Mesodermal cell (in vitro differentiated cells): ENCODE results near the gene ANGEL1. TPM values are rescaled to one million over a fixed set of nuclear protein-coding genes. Genes with fewer than 3 reads are reported as not detected.

Experiments used
- H3K27ac ChIP-seq: 2 replicates; pipeline ENCODE4 v1.7.0; 2013; ENCODE audit warnings: mild to moderate bottlenecking, low read depth, low read length, moderate library complexity; ENCODE audit not compliant: severe bottlenecking
- H3K36me3 ChIP-seq: 2 replicates; pipeline ENCODE4 v1.7.1; 2013; ENCODE audit warnings: mild to moderate bottlenecking, low read length, moderate library complexity; ENCODE audit not compliant: control insufficient read depth, insufficient read depth
- H3K4me1 ChIP-seq: one replicate; pipeline ENCODE4 v1.7.1; 2013; ENCODE audit warnings: mild to moderate bottlenecking, low read length; ENCODE audit not compliant: insufficient read depth, control insufficient read depth, poor library complexity, severe bottlenecking
- H3K4me3 ChIP-seq: 2 replicates; pipeline ENCODE4 v1.7.0; 2013; ENCODE audit warnings: low read length, control low read depth, mild to moderate bottlenecking; ENCODE audit not compliant: insufficient read depth, poor library complexity, severe bottlenecking; ENCODE audit errors: extremely low read depth
- H3K9me3 ChIP-seq: 2 replicates; pipeline ENCODE4 v1.7.1; 2013; ENCODE audit warnings: mild to moderate bottlenecking, low read length, moderate library complexity; ENCODE audit not compliant: control insufficient read depth
- WGBS, 2 experiments: methylation state at CpG; one replicate each; pipeline ENCODE4 v1.1.5; 2013; ENCODE audit warnings: missing lambda C conversion rate in 2 of 2; ENCODE audit not compliant: insufficient coverage in 2 of 2; 5-methylcytosine and 5-hydroxymethylcytosine counted together
- polyA plus RNA-seq, 2 experiments: library from polyadenylated mRNA; stranded (reverse); fragments of 50-300 nt; gene quantifications; one replicate each; pipeline ENCODE4 v1.2.3, GENCODE V29; 2013

ANGEL1 gene, protein sequence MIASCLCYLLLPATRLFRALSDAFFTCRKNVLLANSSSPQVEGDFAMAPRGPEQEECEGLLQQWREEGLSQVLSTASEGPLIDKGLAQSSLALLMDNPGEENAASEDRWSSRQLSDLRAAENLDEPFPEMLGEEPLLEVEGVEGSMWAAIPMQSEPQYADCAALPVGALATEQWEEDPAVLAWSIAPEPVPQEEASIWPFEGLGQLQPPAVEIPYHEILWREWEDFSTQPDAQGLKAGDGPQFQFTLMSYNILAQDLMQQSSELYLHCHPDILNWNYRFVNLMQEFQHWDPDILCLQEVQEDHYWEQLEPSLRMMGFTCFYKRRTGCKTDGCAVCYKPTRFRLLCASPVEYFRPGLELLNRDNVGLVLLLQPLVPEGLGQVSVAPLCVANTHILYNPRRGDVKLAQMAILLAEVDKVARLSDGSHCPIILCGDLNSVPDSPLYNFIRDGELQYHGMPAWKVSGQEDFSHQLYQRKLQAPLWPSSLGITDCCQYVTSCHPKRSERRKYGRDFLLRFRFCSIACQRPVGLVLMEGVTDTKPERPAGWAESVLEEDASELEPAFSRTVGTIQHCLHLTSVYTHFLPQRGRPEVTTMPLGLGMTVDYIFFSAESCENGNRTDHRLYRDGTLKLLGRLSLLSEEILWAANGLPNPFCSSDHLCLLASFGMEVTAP
- polyA plus RNA-seq (2013, experiment 1 of 2) = 20.1 TPM
- polyA plus RNA-seq (2013, experiment 2 of 2) = 15.6 TPM

DNA sequence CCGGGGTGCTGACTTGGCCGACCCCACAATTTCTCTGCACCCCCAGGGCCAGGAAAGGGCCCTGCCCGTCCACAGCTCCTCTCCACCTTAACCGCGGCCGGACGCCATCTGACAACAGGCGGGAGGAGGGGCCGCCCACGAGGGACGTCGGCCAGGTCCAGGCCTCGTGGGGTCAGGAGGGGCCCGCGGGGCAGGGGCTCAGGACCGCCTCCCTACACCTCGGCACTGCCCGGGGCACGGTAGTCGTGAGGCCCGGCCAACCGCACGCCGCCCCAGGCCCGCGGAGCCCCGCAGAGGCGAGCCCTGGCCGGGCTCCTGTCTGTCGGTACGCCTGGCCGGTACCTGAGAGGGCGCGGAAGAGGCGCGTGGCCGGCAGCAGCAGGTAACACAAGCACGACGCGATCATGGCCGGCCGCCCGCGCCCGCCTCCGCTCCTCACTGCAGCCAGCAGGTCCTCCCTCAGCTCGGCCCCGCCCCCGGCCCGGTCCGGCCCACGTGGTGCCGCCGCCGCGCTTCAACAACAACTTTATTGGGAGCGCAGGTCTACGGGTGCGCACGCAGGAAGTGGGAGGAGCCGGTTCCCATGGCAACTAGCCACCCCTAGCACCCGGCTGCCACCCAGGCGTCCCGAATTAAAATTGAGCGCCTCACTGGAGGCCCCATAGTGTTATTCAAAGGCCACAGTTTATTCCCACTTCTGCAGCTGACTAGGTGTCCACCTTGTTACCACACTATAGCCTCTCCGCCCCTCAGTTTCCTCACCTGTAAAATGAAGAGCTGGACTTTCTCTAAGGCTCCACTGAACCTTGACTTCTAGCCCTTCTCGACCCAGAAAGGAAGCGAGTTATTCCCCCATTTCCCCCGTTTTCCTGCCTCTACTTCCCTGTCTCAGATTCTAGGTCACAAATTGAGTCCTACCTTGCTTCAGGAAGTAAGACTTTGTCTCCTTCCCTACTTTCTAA, at the start of gene ANGEL1:
Gene ANGEL1, minus strand, starts transcription at position 461 of the 962 bp plus-strand sequence. Its CDS starts 55 bp downstream, at position 406.
- peaks cover 18% of the 10 kb centered on the region for H3K36me3 ChIP-seq
- WGBS, 2 experiments = 5 to 11% methylated on average over 26 to 65 of the region's 69 CpGs
- peaks cover 2% of the 10 kb centered on the region for H3K4me1 ChIP-seq
- H3K9me3 ChIP-seq = no peaks in the 10 kb centered on the region
- peak within 1 kb of the TSS; percentile 29 for H3K27ac ChIP-seq
- peak within 1 kb of the TSS; percentile 82 for H3K4me3 ChIP-seq

DNA sequence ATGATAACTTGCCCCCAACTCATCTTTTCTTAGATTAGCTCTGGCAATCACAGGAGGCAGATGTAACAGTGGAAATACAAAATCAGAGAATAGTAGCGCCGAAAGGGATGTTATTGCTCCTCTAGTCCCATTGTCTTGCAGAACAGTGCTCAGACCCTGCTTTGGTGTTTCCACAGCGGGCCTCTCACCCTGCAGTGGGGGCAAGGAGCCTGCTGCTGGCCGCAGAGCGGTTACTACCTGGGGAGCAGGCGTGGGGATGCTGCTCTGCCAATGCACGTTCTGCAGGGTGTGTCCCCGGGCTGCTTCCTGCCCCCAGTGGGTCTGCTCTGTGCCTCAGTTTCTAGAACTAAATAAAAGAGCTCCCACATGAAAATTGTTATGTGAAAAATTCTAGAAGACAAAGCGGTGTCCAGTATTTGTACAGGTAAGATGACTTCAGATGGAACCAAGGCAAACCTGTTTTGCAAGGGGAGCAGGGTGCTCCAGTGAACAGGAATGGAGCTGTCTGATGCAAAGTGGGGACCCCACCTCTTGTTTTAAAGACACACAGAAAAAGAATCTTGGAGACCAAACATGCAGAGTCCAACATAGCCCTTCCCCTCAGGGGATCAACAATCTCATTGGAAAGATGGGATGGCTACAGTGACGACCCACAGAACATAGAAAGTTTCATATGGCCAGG, 49.0 kb upstream of the ANGEL1 start:
- H3K9me3 ChIP-seq = no peaks in the 10 kb centered on the region
- 56 to 65% methylated on average over 7 to 9 of the region's 10 CpGs for WGBS, 2 experiments
- no peak overlapping the region for H3K4me3 ChIP-seq
- no peaks in the 10 kb centered on the region for H3K4me1 ChIP-seq
- H3K36me3 ChIP-seq = no peaks in the 10 kb centered on the region
- H3K27ac ChIP-seq = no peak overlapping the region

DNA sequence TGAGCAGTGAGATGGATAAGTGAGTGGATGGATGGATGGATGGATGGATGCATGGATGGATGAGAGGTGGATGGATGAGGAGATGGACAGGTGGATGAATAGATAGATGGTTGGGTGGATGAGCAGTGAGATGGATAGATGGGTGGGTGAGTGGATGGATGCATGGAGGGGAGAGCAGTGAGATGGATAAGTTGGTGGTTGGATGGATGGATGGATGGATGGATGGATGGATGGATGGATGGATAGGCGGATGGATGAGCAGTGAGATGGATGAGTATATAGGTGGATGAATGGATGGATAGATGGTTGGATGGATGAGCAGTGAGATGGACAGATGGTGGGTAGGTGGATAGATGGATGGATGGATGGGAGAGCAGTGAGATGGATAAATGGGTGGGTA, 44.1 kb upstream of the ANGEL1 start:
- Histone ChIP-seq H3K4me3 (no peak overlapping the region), H3K36me3 (no peaks in the 10 kb centered on the region), H3K9me3 (no peaks in the 10 kb centered on the region), H3K4me1 (no peaks in the 10 kb centered on the region), H3K27ac (no peak overlapping the region)
- WGBS, 2 experiments = 80 to 100% methylated on average over 1 of the region's 1 CpG

DNA sequence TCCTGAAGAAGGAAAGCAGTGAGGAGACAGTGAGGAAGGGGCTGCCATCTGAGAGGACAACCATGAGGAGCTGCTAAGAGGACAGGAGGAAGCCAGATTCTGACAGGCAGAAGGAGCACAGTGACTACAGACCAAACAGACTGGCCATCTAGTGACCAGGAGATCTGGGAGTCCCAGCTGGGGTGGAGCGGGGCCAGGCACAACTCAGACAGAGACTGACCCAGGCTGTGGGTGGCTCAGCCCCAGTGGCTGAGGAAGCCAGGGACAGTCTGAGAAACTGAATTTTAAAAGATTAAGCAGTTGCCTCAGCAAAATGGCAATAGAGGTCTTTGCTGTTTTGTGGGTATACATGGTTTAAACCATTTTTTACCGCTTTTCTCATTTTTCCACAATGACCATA, 42.4 kb upstream of the ANGEL1 start:
- 100% methylated on average over 1 of the region's 2 CpGs for WGBS, 2 experiments
- H3K36me3 ChIP-seq = no peaks in the 10 kb centered on the region

DNA sequence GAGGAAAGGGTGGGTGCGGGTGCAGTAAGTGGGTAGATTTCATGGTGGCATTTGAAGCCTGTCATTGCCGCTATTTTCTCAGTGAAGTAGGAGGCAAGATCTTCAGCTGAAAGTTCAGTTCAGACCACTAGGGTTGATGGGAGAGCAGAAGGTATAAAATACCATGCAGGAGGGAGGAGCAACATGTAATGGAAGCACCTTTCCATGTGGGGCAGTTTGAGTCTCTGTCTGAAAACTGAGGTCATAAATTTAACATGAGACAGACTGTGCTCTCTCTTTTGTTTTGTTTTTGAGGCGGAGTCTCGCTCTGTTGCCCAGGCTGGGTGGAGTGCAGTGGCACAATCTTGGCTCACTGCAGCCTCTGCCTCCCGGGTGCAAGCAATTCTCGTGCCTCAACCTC, 36.2 kb upstream of the ANGEL1 start:
- no peaks in the 10 kb centered on the region for H3K9me3 ChIP-seq
- 90 to 95% methylated on average over 5 to 6 of the region's 6 CpGs for WGBS, 2 experiments
- H3K36me3 ChIP-seq = no peaks in the 10 kb centered on the region
- H3K4me1 ChIP-seq = no peaks in the 10 kb centered on the region
- no peak overlapping the region for H3K27ac ChIP-seq
- no peak overlapping the region for H3K4me3 ChIP-seq

More for the DNA sequence above, 42.4 kb upstream of the ANGEL1 start:
- Histone ChIP-seq H3K9me3 (no peaks in the 10 kb centered on the region), H3K4me1 (no peaks in the 10 kb centered on the region), H3K4me3 (no peak overlapping the region), H3K27ac (no peak overlapping the region)

DNA sequence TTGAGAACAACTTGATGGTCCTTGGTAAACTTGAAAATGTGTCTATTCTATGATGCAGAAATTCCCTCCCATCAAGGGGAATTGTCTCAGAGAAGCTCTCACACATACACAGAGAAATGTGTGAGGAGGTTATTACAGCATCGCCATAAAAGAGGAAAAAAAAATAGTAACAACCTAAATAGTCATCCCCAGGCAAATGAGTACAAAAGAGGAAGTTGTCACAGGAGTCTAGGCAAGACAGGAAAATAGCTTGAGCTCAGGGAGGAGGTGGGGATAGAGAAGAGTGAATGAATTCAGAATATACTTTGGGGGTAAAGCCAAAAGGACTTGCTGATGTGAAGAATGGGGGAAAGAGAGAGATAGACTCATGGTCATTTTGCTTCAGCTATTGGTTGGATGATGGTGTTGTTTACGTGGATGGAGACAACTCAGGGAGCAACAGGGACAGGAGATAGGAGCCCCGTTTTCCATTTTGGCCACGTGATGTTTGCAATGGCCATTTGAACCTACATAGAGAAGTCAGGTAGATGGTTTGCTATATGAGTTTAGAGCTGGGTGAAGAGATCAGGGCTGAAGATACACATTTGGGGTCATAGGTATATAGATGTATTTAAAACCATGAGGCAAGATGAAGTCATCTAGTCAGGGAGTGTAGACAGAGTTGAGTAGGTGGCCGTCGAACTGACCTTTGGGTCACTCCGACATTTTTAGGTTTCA, 33.8 kb upstream of the ANGEL1 start:
- H3K4me1 ChIP-seq = no peaks in the 10 kb centered on the region
- WGBS, 2 experiments = 89 to 96% methylated on average over 5 to 6 of the region's 7 CpGs

DNA sequence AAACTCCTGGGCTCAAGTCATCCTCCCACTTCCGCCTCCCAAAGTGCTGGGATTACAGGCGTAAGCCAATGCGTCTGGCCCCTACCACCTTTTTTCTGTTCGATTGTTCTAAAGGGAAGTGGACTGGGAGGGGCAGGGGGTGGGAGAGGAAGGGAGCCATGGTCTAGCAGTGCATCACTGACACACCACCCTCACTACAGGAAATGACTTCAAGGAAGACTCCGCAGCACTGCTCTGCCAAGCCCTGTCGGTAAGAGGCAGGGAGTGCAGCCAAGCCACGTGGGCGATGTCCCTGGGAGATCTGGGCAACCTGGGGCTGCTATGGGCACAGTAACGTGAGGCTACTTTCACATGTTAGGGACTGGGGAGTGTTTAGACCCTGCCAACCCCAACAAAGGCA, 31.5 kb upstream of the ANGEL1 start:
- Histone ChIP-seq H3K36me3 (no peaks in the 10 kb centered on the region), H3K9me3 (no peaks in the 10 kb centered on the region), H3K4me3 (no peak overlapping the region), H3K4me1 (no peaks in the 10 kb centered on the region), H3K27ac (no peak overlapping the region)
- 77 to 80% methylated on average over 5 of the region's 9 CpGs for WGBS, 2 experiments

More for the DNA sequence above, 33.8 kb upstream of the ANGEL1 start:
- H3K4me3 ChIP-seq = no peak overlapping the region
- no peaks in the 10 kb centered on the region for H3K9me3 ChIP-seq
- no peak overlapping the region for H3K27ac ChIP-seq
- H3K36me3 ChIP-seq = no peaks in the 10 kb centered on the region

DNA sequence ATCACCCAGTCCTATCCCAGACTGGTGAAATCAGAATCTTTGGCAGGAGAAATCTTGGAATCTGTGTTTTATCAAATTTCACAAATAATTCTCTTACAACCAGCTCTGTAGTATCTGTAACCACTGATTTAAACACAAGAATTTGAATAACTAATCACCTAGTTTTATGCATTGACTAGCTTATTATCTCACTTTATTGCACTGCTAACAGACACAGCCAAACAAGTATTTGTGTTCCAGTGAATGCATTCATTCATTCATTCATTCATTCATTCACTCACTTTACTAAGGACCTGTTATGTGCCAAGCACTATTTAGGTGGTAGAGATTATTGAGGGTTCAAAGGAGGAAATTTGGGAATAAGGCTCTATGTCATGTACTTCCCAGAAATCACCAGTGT, 29.7 kb upstream of the ANGEL1 start:
- Histone ChIP-seq H3K4me3 (no peak overlapping the region), H3K27ac (no peak overlapping the region), H3K36me3 (no peaks in the 10 kb centered on the region), H3K9me3 (no peaks in the 10 kb centered on the region), H3K4me1 (no peaks in the 10 kb centered on the region)

DNA sequence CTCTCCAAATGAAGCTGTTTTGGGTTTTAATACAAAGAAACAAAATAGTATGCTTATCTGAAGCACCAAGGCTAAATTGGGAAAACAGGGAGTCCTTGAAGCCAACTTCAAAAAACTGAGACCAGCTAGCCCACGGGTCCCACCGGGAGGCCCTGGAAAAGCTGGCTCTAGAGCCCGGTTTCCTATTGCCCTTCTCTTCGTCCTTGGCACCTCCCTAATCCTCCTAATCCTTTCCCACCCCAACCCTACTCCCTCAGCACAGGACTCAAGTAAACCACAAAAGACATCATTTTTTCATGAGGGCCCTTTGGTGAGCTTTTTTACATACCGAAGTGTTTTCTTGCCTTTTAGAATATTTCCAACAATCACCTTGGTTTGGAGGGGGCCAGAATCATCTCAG, 24.8 kb upstream of the ANGEL1 start:
- Histone ChIP-seq H3K4me3 (no peak overlapping the region), H3K9me3 (no peaks in the 10 kb centered on the region), H3K27ac (no peak overlapping the region), H3K4me1 (no peaks in the 10 kb centered on the region), H3K36me3 (no peaks in the 10 kb centered on the region)
- 48 to 71% methylated on average over 4 of the region's 5 CpGs for WGBS, 2 experiments
